CD4-positive, alpha-beta T cell (primary cell): ENCODE results near the gene ANXA2. TPM values are rescaled to one million over a fixed set of nuclear protein-coding genes. Genes with fewer than 3 reads are reported as not detected.
A peak's percentile ranks its signal among the peaks of the same experiment; 100 is the strongest.

Experiments used
- ATAC-seq: fragments of 200-7000 bp; cut with Tn5 transposase; one replicate; pipeline ENCODE4 v1.10.0; 2022; ENCODE audit warnings: mild to moderate bottlenecking; ENCODE audit not compliant: poor library complexity
- CTCF ChIA-PET: fragments of 350-600 bp; sonication (Branson Sonifier 250); formaldehyde crosslinking; loops from one replicate; lab custom pipeline; 2021; ENCODE audit warnings: antibody characterized with exemption, inconsistent platforms; lab: Charles Lee
- POLR2A ChIA-PET: fragments of 350-600 bp; sonication (Branson Sonifier 250); formaldehyde crosslinking; loops from one replicate; lab custom pipeline; 2021; ENCODE audit warnings: antibody characterized with exemption, inconsistent platforms; lab: Charles Lee
- DNase-seq, 14 experiments: peaks; one replicate each; pipeline ENCODE4 v3.0.0-alpha.2; 2013 to 2020; ENCODE audit warnings: mixed read lengths in 2 of 14
- H3K27ac ChIP-seq, 2 donors: one replicate each; pipeline versions ENCODE4 v1.5.1 to v1.7.0; 2013; ENCODE audit warnings: low read length in 2 of 2, low read depth in 1 of 2, mild to moderate bottlenecking in 1 of 2
- H3K27me3 ChIP-seq, 2 experiments: 1 replicate in 1 of 2; 2 replicates in 1 of 2; pipeline versions ENCODE4 v1.6.1 to v1.7.0; 2013; ENCODE audit warnings: low read length in 2 of 2, control low read depth in 1 of 2, mild to moderate bottlenecking in 1 of 2, moderate library complexity in 1 of 2; ENCODE audit not compliant: insufficient read depth in 2 of 2, control insufficient read depth in 1 of 2
- H3K36me3 ChIP-seq: one replicate; pipeline ENCODE4 v1.6.1; 2013; ENCODE audit warnings: low read length, control low read depth; ENCODE audit not compliant: insufficient read depth
- H3K4me1 ChIP-seq: one replicate; pipeline ENCODE4 v1.6.1; 2013; ENCODE audit warnings: low read length, control low read depth; ENCODE audit not compliant: insufficient read depth
- H3K4me3 ChIP-seq: one replicate; pipeline ENCODE4 v1.5.1; 2013; ENCODE audit warnings: mild to moderate bottlenecking, low read length, moderate library complexity
- H3K9me3 ChIP-seq, 2 experiments: 1 replicate in 1 of 2; 2 replicates in 1 of 2; pipeline versions ENCODE4 v1.6.1 to v1.7.0; 2013; ENCODE audit warnings: low read length in 2 of 2, mild to moderate bottlenecking in 2 of 2, control low read depth in 1 of 2, moderate library complexity in 1 of 2; ENCODE audit not compliant: control insufficient read depth in 1 of 2, insufficient read depth in 1 of 2
- H3K27ac Mint-ChIP-seq: one replicate; pipeline ENCODE4 v1.8.0; 2020; ENCODE audit warnings: mixed read lengths
- H3K27me3 Mint-ChIP-seq: one replicate; pipeline ENCODE4 v1.8.0; 2021; ENCODE audit warnings: mixed read lengths
- H3K36me3 Mint-ChIP-seq: one replicate; pipeline ENCODE4 v1.8.0; 2021; ENCODE audit warnings: low read depth, mixed read lengths
- H3K4me1 Mint-ChIP-seq: one replicate; pipeline ENCODE4 v1.8.0; 2021; ENCODE audit warnings: low read depth, mixed read lengths
- H3K4me3 Mint-ChIP-seq: one replicate; pipeline ENCODE4 v1.8.0; 2020; ENCODE audit warnings: mild to moderate bottlenecking, mixed read lengths
- H3K9me3 Mint-ChIP-seq: one replicate; pipeline ENCODE4 v1.8.0; 2020; ENCODE audit warnings: mixed read lengths
- intact Hi-C, 2 experiments: fragments of 100-400 bp; cut with DNase I in 1 of 2; cut with micrococcal nuclease in 1 of 2; formaldehyde crosslinking; loops; one replicate each; pipeline versions ENCODE4 v1.15.1 to v1.9.0; 2023 to 2025; cut with DNase I, micrococcal nuclease
- total RNA-seq, 174 experiments: library from RNA in 2 of 174; stranded (reverse) in 2 of 174; gene quantifications; one replicate each; pipeline ENCODE4 v1.2.3 and lab custom pipeline; 2021 to 2026
- TF ChIP-seq, protein P1 (sequence below): fragments of 200-600 bp; IDR thresholded peaks from one replicate; pipeline ENCODE4 v1.8.0; 2022; ENCODE audit warnings: antibody characterized with exemption, mild to moderate bottlenecking

Gene ANXA2
- total RNA-seq, 2 experiments from 2014 or later = 70.8 to 74.5 TPM

DNA sequence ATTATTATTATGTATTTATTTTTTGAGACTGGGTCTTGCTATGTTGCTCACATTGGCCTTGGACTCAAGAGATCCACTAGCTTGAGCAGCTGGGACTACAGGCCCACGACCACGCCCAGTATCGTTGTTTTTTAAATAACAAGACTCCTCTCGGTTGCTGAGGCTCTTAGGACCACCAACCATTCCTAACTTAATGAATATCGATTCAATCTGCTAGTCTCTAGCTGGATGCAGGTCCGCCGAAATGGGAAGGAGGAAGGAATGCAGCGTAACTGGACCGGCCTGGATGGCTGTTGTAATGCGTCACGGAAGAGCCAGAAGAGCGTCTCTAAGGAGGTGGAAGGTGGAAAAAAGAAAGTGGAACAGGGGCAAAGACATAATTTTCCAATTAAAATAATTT is 1.7 kb downstream of the ANXA2 start:
- TF ChIP-seq, protein P1, sequence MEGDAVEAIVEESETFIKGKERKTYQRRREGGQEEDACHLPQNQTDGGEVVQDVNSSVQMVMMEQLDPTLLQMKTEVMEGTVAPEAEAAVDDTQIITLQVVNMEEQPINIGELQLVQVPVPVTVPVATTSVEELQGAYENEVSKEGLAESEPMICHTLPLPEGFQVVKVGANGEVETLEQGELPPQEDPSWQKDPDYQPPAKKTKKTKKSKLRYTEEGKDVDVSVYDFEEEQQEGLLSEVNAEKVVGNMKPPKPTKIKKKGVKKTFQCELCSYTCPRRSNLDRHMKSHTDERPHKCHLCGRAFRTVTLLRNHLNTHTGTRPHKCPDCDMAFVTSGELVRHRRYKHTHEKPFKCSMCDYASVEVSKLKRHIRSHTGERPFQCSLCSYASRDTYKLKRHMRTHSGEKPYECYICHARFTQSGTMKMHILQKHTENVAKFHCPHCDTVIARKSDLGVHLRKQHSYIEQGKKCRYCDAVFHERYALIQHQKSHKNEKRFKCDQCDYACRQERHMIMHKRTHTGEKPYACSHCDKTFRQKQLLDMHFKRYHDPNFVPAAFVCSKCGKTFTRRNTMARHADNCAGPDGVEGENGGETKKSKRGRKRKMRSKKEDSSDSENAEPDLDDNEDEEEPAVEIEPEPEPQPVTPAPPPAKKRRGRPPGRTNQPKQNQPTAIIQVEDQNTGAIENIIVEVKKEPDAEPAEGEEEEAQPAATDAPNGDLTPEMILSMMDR = no peak
- POLR2A ChIA-PET = interaction anchor here (1.3 kb wide), 1 partner anchor 33 kb away, joined by 4 read pairs; no protein-coding TSS in a partner anchor
- peaks cover 10% of the 10 kb centered on the region for H3K27me3 Mint-ChIP-seq
- H3K27ac Mint-ChIP-seq = peak overlapping the region; percentile 97
- Histone ChIP-seq H3K4me1 (peaks cover 70% of the 10 kb centered on the region), H3K27ac (no peak overlapping the region), H3K36me3 (peaks cover 13% of the 10 kb centered on the region), H3K27me3 (no peaks in the 10 kb centered on the region), H3K4me3 (no peak overlapping the region), H3K9me3 (no peaks in the 10 kb centered on the region)
- H3K4me1 Mint-ChIP-seq = peaks cover 62% of the 10 kb centered on the region
- ATAC-seq (no peak), DNase-seq (no peak)
- CTCF ChIA-PET = no interaction called here
- H3K9me3 Mint-ChIP-seq = no peaks in the 10 kb centered on the region
- peaks cover 15% of the 10 kb centered on the region for H3K36me3 Mint-ChIP-seq
- intact Hi-C loops = loop anchor here (5.0 to 10.0 kb wide), 4 partner anchors 186 to 739 kb away; partner anchors contain the start of genes BNIP2 (in 1 of the 2) and GTF2A2 (in 1 of the 2)
- H3K4me3 Mint-ChIP-seq = peak overlapping the region; percentile 92

DNA sequence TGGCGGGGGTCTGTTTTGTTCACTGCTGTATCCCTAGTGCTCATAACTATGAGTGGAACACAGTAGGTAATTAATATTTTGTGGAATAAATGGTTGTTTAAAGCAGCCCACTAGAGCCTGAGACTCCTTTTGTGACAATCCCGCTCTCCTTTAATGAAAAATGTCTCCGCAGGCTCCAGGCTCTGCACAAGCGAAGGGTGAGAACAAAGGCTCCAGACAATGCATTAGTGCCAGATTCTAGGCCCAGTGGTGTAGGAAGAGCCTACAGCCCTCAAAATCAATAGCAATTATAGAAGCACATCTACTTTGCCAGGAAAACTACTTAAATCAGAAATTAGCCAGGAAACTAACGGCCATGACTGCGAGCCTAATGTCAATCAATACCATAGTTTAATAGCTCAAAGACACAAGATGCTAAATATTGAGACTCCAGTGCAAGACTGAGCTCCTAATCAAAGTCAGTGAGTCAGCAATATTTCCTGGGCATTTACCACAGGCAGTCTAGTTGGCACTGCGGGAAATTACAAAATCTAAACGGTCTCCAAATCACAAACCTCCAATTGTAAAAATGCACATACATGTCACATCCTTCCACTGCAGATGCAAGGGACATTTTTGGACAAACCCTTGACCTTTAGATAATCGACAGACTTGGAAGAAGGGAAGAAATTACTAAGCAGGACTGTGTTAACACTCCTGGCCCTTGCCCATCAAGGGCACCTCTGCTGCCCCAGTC is 2.3 kb downstream of the ANXA2 start:
- H3K36me3 Mint-ChIP-seq = peaks cover 15% of the 10 kb centered on the region
- no peaks in the 10 kb centered on the region for H3K27me3 ChIP-seq
- ATAC-seq (no peak), DNase-seq (peak in 2 of 14 experiments; percentile 23 to 27)
- intact Hi-C loops = loop anchor here (5.0 to 10.0 kb wide), 4 partner anchors 187 to 738 kb away; partner anchors contain the start of genes BNIP2 (in 1 of the 2) and GTF2A2 (in 1 of the 2)
- ChIA-PET POLR2A (no interaction called here), CTCF (no interaction called here)
- TF ChIP-seq, protein P1 = no peak
- H3K27ac Mint-ChIP-seq = peak overlapping the region; percentile 97
- H3K4me3 ChIP-seq = no peak overlapping the region
- no peaks in the 10 kb centered on the region for H3K9me3 ChIP-seq
- H3K27ac ChIP-seq = no peak overlapping the region
- peaks cover 10% of the 10 kb centered on the region for H3K27me3 Mint-ChIP-seq
- peaks cover 13% of the 10 kb centered on the region for H3K36me3 ChIP-seq
- peak overlapping the region; percentile 92 for H3K4me3 Mint-ChIP-seq
- H3K4me1 ChIP-seq = peaks cover 72% of the 10 kb centered on the region
- H3K9me3 Mint-ChIP-seq = no peaks in the 10 kb centered on the region
- peaks cover 68% of the 10 kb centered on the region for H3K4me1 Mint-ChIP-seq

DNA sequence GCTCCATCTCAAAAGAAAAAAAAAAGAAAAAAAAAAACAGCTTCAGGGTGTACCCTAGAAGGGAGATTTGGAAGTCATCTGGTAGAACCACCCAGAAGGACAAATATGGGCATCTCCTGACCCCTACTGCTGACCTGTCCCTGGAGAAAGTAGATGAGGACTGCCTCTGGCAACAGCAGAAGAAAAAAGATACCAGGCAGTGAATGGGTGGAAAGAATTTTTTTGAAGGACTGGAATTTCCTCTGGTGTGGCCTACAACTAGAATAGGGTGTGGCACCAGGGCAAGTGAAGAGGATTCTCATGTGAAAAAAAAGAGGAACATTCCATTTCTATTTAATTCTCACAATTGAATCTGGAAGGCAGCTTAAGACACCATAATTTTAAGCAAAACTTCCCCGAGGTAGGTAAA is 3.1 kb downstream of the ANXA2 start:
- no peak for DNase-seq
- H3K36me3 ChIP-seq = peaks cover 13% of the 10 kb centered on the region
- peaks cover 77% of the 10 kb centered on the region for H3K4me1 ChIP-seq
- Mint-ChIP-seq H3K9me3 (no peaks in the 10 kb centered on the region), H3K27me3 (peaks cover 10% of the 10 kb centered on the region), H3K4me1 (peaks cover 74% of the 10 kb centered on the region), H3K36me3 (peaks cover 15% of the 10 kb centered on the region), H3K27ac (no peak overlapping the region), H3K4me3 (no peak overlapping the region)
- ATAC-seq = no peak
- CTCF ChIA-PET = no interaction called here
- POLR2A ChIA-PET = no interaction called here
- H3K9me3 ChIP-seq = no peaks in the 10 kb centered on the region
- intact Hi-C loops = loop anchor here (5.0 to 10.0 kb wide), 4 partner anchors 188 to 737 kb away; partner anchors contain the start of genes BNIP2 (in 1 of the 2) and GTF2A2 (in 1 of the 2)
- H3K4me3 ChIP-seq = no peak overlapping the region
- TF ChIP-seq, protein P1 = no peak
- no peaks in the 10 kb centered on the region for H3K27me3 ChIP-seq
- no peak overlapping the region for H3K27ac ChIP-seq
